Esophagus squamous epithelium (tissue), 4 donors: ENCODE data around the gene TC2N.

ENCODE experiments used
- POLR2A ChIP-seq, 4 donors: fragments of 450-650 bp; IDR thresholded peaks; one replicate each; pipeline ENCODE4 v1.6.1; 2017; ENCODE audit warnings: antibody characterized with exemption in 4 of 4, mild to moderate bottlenecking in 4 of 4, moderate library complexity in 3 of 4
- TF ChIP-seq, protein P1 (sequence below), 6 experiments: fragments of 450-650 bp in 4 of 6; fragments of 200-600 bp in 2 of 6; sonication (generic) in 2 of 6; IDR thresholded peaks; one replicate each; pipeline ENCODE4 v1.5.1; 2016 to 2019; ENCODE audit warnings: antibody characterized with exemption in 6 of 6, mild to moderate bottlenecking in 4 of 6, moderate library complexity in 4 of 6

DNA sequence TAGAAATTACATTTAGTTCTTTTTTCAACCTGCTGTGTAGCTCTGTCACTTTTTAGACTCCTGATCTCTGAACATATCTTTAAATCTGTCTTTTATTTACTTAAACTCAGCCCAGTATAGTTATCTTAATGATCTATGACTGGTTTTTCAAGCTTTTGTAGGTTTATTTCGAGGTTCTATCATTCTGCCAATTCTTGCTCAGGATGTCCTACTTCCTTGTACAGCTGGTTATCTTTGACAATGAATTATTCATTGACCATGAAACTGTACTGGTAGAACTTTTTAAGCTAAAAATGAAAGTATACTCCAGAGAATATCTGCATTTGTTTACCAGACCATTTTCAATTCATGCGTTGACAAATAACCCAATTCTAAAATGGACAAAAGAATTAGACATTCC lies 37.8 kb downstream of the TC2N start:
- TF ChIP-seq, protein P1, sequence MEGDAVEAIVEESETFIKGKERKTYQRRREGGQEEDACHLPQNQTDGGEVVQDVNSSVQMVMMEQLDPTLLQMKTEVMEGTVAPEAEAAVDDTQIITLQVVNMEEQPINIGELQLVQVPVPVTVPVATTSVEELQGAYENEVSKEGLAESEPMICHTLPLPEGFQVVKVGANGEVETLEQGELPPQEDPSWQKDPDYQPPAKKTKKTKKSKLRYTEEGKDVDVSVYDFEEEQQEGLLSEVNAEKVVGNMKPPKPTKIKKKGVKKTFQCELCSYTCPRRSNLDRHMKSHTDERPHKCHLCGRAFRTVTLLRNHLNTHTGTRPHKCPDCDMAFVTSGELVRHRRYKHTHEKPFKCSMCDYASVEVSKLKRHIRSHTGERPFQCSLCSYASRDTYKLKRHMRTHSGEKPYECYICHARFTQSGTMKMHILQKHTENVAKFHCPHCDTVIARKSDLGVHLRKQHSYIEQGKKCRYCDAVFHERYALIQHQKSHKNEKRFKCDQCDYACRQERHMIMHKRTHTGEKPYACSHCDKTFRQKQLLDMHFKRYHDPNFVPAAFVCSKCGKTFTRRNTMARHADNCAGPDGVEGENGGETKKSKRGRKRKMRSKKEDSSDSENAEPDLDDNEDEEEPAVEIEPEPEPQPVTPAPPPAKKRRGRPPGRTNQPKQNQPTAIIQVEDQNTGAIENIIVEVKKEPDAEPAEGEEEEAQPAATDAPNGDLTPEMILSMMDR (IDR thresholded peaks at IDR 0.05), result no peak
- no peak for TF ChIP-seq POLR2A (IDR thresholded peaks at IDR 0.05)
